MM.1S (cell line): ENCODE measurements around the gene MAS1L.

Source experiments
- EZH2 ChIP-seq: fragments of 300-600 bp; sonication (generic); optimal IDR thresholded peaks from 2 replicates; pipeline ENCODE3; 2017; ENCODE audit warnings: low read depth, mild to moderate bottlenecking, antibody characterized with exemption, low read length, mixed read lengths
- EZH2phosphoT487 ChIP-seq: fragments of 300-600 bp; sonication (generic); IDR thresholded peaks from 2 replicates; pipeline ENCODE4 v1.6.1; 2018; ENCODE audit warnings: antibody characterized with exemption, low read length
- TF ChIP-seq, protein P1 (sequence below): fragments of 300-600 bp; sonication (generic); IDR thresholded peaks from 2 replicates; pipeline ENCODE4 v1.5.1; 2016; ENCODE audit warnings: antibody characterized with exemption, low read length, mixed read lengths

DNA sequence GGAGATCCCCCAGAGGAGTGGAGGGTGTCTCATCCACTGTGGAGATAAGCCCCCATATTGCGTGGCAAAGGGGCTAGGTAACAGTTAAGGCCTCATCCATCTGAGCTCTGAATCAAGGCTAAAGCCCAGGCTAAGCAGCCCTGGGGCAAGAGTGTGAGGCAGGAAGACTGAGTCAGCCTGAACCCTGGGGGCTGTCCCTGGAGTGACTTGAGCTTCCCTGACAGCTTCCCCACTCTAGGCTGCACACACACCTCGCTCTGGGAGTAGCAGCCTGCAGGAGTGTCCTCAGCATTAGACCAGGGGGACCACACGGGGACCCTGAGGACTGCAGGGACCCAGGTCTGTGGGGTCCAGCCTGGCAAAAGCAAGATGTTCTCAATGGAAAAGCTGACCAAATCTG lies 43.9 kb upstream of the MAS1L start:
- TF ChIP-seq, protein P1, sequence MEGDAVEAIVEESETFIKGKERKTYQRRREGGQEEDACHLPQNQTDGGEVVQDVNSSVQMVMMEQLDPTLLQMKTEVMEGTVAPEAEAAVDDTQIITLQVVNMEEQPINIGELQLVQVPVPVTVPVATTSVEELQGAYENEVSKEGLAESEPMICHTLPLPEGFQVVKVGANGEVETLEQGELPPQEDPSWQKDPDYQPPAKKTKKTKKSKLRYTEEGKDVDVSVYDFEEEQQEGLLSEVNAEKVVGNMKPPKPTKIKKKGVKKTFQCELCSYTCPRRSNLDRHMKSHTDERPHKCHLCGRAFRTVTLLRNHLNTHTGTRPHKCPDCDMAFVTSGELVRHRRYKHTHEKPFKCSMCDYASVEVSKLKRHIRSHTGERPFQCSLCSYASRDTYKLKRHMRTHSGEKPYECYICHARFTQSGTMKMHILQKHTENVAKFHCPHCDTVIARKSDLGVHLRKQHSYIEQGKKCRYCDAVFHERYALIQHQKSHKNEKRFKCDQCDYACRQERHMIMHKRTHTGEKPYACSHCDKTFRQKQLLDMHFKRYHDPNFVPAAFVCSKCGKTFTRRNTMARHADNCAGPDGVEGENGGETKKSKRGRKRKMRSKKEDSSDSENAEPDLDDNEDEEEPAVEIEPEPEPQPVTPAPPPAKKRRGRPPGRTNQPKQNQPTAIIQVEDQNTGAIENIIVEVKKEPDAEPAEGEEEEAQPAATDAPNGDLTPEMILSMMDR, result no peak
- TF ChIP-seq EZH2, result no peak
- TF ChIP-seq EZH2phosphoT487, result no peak
